WTC11 (cell line): ENCODE results near the gene SND1. TPM values are rescaled to one million over a fixed set of nuclear protein-coding genes. Genes with fewer than 3 reads are reported as not detected.

ENCODE experiments used
- ATAC-seq: fragments of 200-7000 bp; cut with Tn5 transposase; 2 replicates; pipeline ENCODE4 v1.10.0; 2021; ENCODE audit warnings: mild to moderate bottlenecking, moderate library complexity
- CTCF ChIA-PET: fragments of 300-600 bp; sonication (Branson Sonifier 250); formaldehyde crosslinking; loops from one replicate; lab custom pipeline; 2021; ENCODE audit warnings: antibody characterized with exemption; lab: Charles Lee
- POLR2A ChIA-PET: fragments of 350-600 bp; sonication (Branson Sonifier 250); formaldehyde crosslinking; loops from one replicate; lab custom pipeline; 2021; ENCODE audit warnings: antibody characterized with exemption; lab: Charles Lee
- DNase-seq: peaks from one replicate; pipeline ENCODE4 v3.0.0; 2021; ENCODE audit warnings: low spot score
- H3K27ac Mint-ChIP-seq: 2 replicates; pipeline ENCODE4 v1.8.0; 2021; ENCODE audit warnings: mixed read lengths
- H3K27me3 Mint-ChIP-seq: 2 replicates; pipeline ENCODE4 v1.8.0; 2021; ENCODE audit warnings: low read depth, mild to moderate bottlenecking, moderate library complexity, mixed read lengths
- H3K36me3 Mint-ChIP-seq: 2 replicates; pipeline ENCODE4 v1.8.0; 2021; ENCODE audit warnings: mixed read lengths
- H3K4me1 Mint-ChIP-seq: 2 replicates; pipeline ENCODE4 v1.8.0; 2022; ENCODE audit warnings: mixed read lengths
- H3K4me3 Mint-ChIP-seq: 2 replicates; pipeline ENCODE4 v1.8.0; 2021; ENCODE audit warnings: mild to moderate bottlenecking, moderate library complexity, mixed read lengths
- H3K9me3 Mint-ChIP-seq: 2 replicates; pipeline ENCODE4 v1.8.0; 2021; ENCODE audit warnings: mixed read lengths
- ATF2 ChIP-seq: sonication (generic); formaldehyde crosslinking; IDR thresholded peaks from 2 replicates; pipeline ENCODE4 v1.8.1; 2022; ENCODE audit warnings: low read depth, missing genetic modification reagents, borderline replicate concordance
- CBFB ChIP-seq: sonication (generic); formaldehyde crosslinking; IDR thresholded peaks from 2 replicates; pipeline ENCODE4 v1.8.1; 2022; ENCODE audit warnings: mild to moderate bottlenecking, low read depth, missing genetic modification reagents
- CREB1 ChIP-seq: sonication (generic); formaldehyde crosslinking; IDR thresholded peaks from 2 replicates; pipeline ENCODE4 v1.8.0; 2023; ENCODE audit warnings: mild to moderate bottlenecking, missing genetic modification reagents
- CREM ChIP-seq: sonication (generic); formaldehyde crosslinking; IDR thresholded peaks from 2 replicates; pipeline ENCODE4 v1.8.1; 2022; ENCODE audit warnings: mild to moderate bottlenecking, missing genetic modification reagents, moderate library complexity
- FOXP1 ChIP-seq: sonication (generic); formaldehyde crosslinking; IDR thresholded peaks from 2 replicates; pipeline ENCODE4 v1.8.0; 2022; ENCODE audit warnings: missing genetic modification reagents, mild to moderate bottlenecking, moderate library complexity, borderline replicate concordance
- HMGA2 ChIP-seq: fragments of 250-450 bp; sonication (Bioruptor Pico); IDR thresholded peaks from 2 replicates; pipeline ENCODE4 v1.4.0; 2021; ENCODE audit warnings: mild to moderate bottlenecking, moderate library complexity
- IRF2 ChIP-seq: sonication (generic); formaldehyde crosslinking; IDR thresholded peaks from 2 replicates; pipeline ENCODE4 v1.8.0; 2022; ENCODE audit warnings: low read depth, missing genetic modification reagents, borderline replicate concordance
- JUN ChIP-seq: sonication (generic); formaldehyde crosslinking; IDR thresholded peaks from 2 replicates; pipeline ENCODE4 v1.8.0; 2023; ENCODE audit warnings: mild to moderate bottlenecking, missing genetic modification reagents
- MLX ChIP-seq: sonication (generic); formaldehyde crosslinking; IDR thresholded peaks from 2 replicates; pipeline ENCODE4 v1.8.1; 2023; ENCODE audit warnings: mild to moderate bottlenecking, missing genetic modification reagents, moderate library complexity
- MXD4 ChIP-seq: fragments of 250-450 bp; sonication (Bioruptor Pico); IDR thresholded peaks from 2 replicates; pipeline ENCODE4 v1.8.0; 2021; ENCODE audit warnings: mild to moderate bottlenecking, moderate library complexity, borderline replicate concordance
- NFE2L1 ChIP-seq: sonication (generic); formaldehyde crosslinking; IDR thresholded peaks from 2 replicates; pipeline ENCODE4 v1.8.1; 2023; ENCODE audit warnings: missing genetic modification reagents
- NR2C2 ChIP-seq: sonication (generic); formaldehyde crosslinking; IDR thresholded peaks from 2 replicates; pipeline ENCODE4 v1.8.0; 2022; ENCODE audit warnings: mild to moderate bottlenecking, missing genetic modification reagents
- PREB ChIP-seq: sonication (generic); formaldehyde crosslinking; IDR thresholded peaks from 2 replicates; pipeline ENCODE4 v1.8.1; 2022; ENCODE audit warnings: mild to moderate bottlenecking, missing genetic modification reagents, moderate library complexity, borderline replicate concordance
- RELA ChIP-seq: sonication (generic); formaldehyde crosslinking; IDR thresholded peaks from 2 replicates; pipeline ENCODE4 v1.8.1; 2022; ENCODE audit warnings: missing genetic modification reagents, mild to moderate bottlenecking, borderline replicate concordance
- RORB ChIP-seq: fragments of 250-450 bp; sonication (Bioruptor Pico); IDR thresholded peaks from 2 replicates; pipeline ENCODE4 v1.9.0; 2021; ENCODE audit warnings: mild to moderate bottlenecking
- SMAD3 ChIP-seq: sonication (generic); formaldehyde crosslinking; IDR thresholded peaks from 2 replicates; pipeline ENCODE4 v1.8.0; 2022; ENCODE audit warnings: missing genetic modification reagents, mild to moderate bottlenecking, borderline replicate concordance
- SMAD4 ChIP-seq: sonication (generic); formaldehyde crosslinking; IDR thresholded peaks from 2 replicates; pipeline ENCODE4 v1.8.0; 2022; ENCODE audit warnings: mild to moderate bottlenecking, missing genetic modification reagents
- SP1 ChIP-seq: sonication (generic); formaldehyde crosslinking; conservative IDR thresholded peaks from 2 replicates; pipeline ENCODE4 v1.8.1; 2022; ENCODE audit warnings: missing genetic modification reagents
- TCF7 ChIP-seq: sonication (generic); formaldehyde crosslinking; IDR thresholded peaks from 2 replicates; pipeline ENCODE4 v1.8.0; 2022; ENCODE audit warnings: mild to moderate bottlenecking, low read depth, missing genetic modification reagents, moderate library complexity
- ZBTB21 ChIP-seq: sonication (generic); formaldehyde crosslinking; IDR thresholded peaks from 2 replicates; pipeline ENCODE4 v1.8.1; 2023; ENCODE audit warnings: mild to moderate bottlenecking, missing genetic modification reagents, borderline replicate concordance
- ZNF317 ChIP-seq: sonication (generic); formaldehyde crosslinking; IDR thresholded peaks from 2 replicates; pipeline ENCODE4 v1.8.1; 2023; ENCODE audit warnings: low read depth, mild to moderate bottlenecking, moderate library complexity, missing genetic modification reagents, borderline replicate concordance
- ZNF425 ChIP-seq: fragments of 250-450 bp; sonication (Bioruptor Pico); conservative IDR thresholded peaks from 2 replicates; pipeline ENCODE4 v1.9.0; 2021; ENCODE audit warnings: mild to moderate bottlenecking
- total RNA-seq: library from RNA; stranded (reverse); gene quantifications from 3 replicates; pipeline ENCODE4 v1.2.3, GENCODE V29; 2021
- TF ChIP-seq, protein P1 (sequence below): sonication (generic); formaldehyde crosslinking; IDR thresholded peaks from 2 replicates; pipeline ENCODE4 v1.8.1; 2023; ENCODE audit warnings: mild to moderate bottlenecking, missing genetic modification reagents, borderline replicate concordance
- TF ChIP-seq, protein P2 (sequence below): fragments of 250-450 bp; sonication (Bioruptor Pico); IDR thresholded peaks from 2 replicates; pipeline ENCODE4 v1.8.0; 2021; ENCODE audit warnings: mild to moderate bottlenecking

SND1 gene
- total RNA-seq, 1 experiment from 2014 or later, result 261 TPM

- TF ChIP-seq RELA (CRISPR knock-in tag) (no peak), ZBTB21 (no peak), SMAD3 (CRISPR knock-in tag) (no peak), IRF2 (CRISPR knock-in tag) (no peak), HMGA2 (no peak), TCF7 (CRISPR knock-in tag) (no peak), JUN (CRISPR knock-in tag) (no peak), PREB (CRISPR knock-in tag) (no peak), NFE2L1 (no peak)
- TF ChIP-seq, protein P1, sequence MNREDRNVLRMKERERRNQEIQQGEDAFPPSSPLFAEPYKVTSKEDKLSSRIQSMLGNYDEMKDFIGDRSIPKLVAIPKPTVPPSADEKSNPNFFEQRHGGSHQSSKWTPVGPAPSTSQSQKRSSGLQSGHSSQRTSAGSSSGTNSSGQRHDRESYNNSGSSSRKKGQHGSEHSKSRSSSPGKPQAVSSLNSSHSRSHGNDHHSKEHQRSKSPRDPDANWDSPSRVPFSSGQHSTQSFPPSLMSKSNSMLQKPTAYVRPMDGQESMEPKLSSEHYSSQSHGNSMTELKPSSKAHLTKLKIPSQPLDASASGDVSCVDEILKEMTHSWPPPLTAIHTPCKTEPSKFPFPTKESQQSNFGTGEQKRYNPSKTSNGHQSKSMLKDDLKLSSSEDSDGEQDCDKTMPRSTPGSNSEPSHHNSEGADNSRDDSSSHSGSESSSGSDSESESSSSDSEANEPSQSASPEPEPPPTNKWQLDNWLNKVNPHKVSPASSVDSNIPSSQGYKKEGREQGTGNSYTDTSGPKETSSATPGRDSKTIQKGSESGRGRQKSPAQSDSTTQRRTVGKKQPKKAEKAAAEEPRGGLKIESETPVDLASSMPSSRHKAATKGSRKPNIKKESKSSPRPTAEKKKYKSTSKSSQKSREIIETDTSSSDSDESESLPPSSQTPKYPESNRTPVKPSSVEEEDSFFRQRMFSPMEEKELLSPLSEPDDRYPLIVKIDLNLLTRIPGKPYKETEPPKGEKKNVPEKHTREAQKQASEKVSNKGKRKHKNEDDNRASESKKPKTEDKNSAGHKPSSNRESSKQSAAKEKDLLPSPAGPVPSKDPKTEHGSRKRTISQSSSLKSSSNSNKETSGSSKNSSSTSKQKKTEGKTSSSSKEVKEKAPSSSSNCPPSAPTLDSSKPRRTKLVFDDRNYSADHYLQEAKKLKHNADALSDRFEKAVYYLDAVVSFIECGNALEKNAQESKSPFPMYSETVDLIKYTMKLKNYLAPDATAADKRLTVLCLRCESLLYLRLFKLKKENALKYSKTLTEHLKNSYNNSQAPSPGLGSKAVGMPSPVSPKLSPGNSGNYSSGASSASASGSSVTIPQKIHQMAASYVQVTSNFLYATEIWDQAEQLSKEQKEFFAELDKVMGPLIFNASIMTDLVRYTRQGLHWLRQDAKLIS, result no peak
Observed at GRCh38 chr7:127745445-127745844, 93.5 kb downstream of the SND1 start (continued).

DNA sequence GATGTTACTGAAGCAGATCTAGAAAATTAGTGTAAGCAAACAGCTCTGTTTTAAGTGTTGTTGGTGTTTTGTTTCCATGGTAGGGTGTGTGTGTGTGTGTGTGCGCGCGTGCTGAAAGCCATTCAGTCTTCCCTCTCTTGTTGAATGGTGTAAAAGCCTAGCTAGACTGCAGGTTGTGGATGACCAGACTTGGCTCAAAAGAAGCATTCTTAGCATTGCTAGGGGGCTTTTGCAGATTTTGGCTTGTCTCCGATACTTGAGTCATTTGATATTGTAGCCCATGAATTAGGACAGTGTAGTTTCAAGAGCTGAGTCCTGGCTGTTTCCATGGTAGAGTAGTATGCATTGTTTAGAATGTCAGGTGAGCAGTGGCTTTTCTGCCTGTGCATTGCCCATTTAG, 99.1 kb downstream of the SND1 start:
- Mint-ChIP-seq H3K4me3 (no peak overlapping the region), H3K36me3 (no peaks in the 10 kb centered on the region), H3K4me1 (peaks cover 60% of the 10 kb centered on the region), H3K9me3 (no peaks in the 10 kb centered on the region), H3K27me3 (no peaks in the 10 kb centered on the region), H3K27ac (peak overlapping the region; percentile 2; the same call in 1 of the 2 replicates)
- no peak for TF ChIP-seq CREB1 (CRISPR knock-in tag)
- TF ChIP-seq ATF2 (CRISPR knock-in tag), result no peak
- TF ChIP-seq CREM, result no peak
- TF ChIP-seq FOXP1 (CRISPR knock-in tag), result no peak
- TF ChIP-seq SP1, result no peak
- TF ChIP-seq MLX (CRISPR knock-in tag), result no peak
- no peak for TF ChIP-seq IRF2 (CRISPR knock-in tag)
- no peak for TF ChIP-seq SMAD4 (CRISPR knock-in tag)
- TF ChIP-seq RORB (CRISPR knock-in tag), result no peak
- TF ChIP-seq ZNF425 (CRISPR knock-in tag), result no peak
- TF ChIP-seq, protein P2, sequence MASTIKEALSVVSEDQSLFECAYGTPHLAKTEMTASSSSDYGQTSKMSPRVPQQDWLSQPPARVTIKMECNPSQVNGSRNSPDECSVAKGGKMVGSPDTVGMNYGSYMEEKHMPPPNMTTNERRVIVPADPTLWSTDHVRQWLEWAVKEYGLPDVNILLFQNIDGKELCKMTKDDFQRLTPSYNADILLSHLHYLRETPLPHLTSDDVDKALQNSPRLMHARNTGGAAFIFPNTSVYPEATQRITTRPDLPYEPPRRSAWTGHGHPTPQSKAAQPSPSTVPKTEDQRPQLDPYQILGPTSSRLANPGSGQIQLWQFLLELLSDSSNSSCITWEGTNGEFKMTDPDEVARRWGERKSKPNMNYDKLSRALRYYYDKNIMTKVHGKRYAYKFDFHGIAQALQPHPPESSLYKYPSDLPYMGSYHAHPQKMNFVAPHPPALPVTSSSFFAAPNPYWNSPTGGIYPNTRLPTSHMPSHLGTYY (CRISPR knock-in tag), result no peak
- no peak for TF ChIP-seq ZBTB21
- TF ChIP-seq NR2C2, result no peak
- no peak for TF ChIP-seq CBFB
- no peak for TF ChIP-seq ZNF317 (CRISPR knock-in tag)
- no peak for TF ChIP-seq MXD4 (CRISPR knock-in tag)
- POLR2A ChIA-PET, result interaction anchor here (0.5 kb wide), 1 partner anchor 11 kb away, joined by 4 read pairs; no protein-coding TSS in a partner anchor
- CTCF ChIA-PET, result interaction anchor here (0.9 to 2.1 kb wide), 2 partner anchors 41 to 459 kb away, joined by 3 to 11 read pairs; no protein-coding TSS in a partner anchor
- ATAC-seq (no peak), DNase-seq (no peak)
